Stomach (tissue), 4 donors: ENCODE data around the gene ZNF816.

Source experiments
- EP300 ChIP-seq: sonication (generic); formaldehyde crosslinking; IDR thresholded peaks from one replicate; pipeline ENCODE4 v1.6.1; 2017; ENCODE audit warnings: antibody characterized with exemption
- POLR2A ChIP-seq, 4 donors: fragments of 450-650 bp; IDR thresholded peaks; one replicate each; pipeline ENCODE4 v1.6.1; 2016; ENCODE audit warnings: antibody characterized with exemption in 4 of 4, control low read depth in 2 of 4, mild to moderate bottlenecking in 1 of 4, moderate library complexity in 1 of 4
- POLR2AphosphoS5 ChIP-seq, 3 donors: sonication (generic); formaldehyde crosslinking; IDR thresholded peaks; one replicate each; pipeline ENCODE4 v1.6.1; 2016; ENCODE audit warnings: antibody characterized with exemption in 3 of 3
- TF ChIP-seq, protein P1 (sequence below), 7 experiments: fragments of 450-650 bp in 4 of 7; fragments of 200-600 bp in 3 of 7; sonication (generic) in 3 of 7; IDR thresholded peaks; one replicate each; pipeline ENCODE4 v1.5.1; 2016 to 2019; ENCODE audit warnings: antibody characterized with exemption in 7 of 7, control low read depth in 2 of 7, mild to moderate bottlenecking in 1 of 7

DNA sequence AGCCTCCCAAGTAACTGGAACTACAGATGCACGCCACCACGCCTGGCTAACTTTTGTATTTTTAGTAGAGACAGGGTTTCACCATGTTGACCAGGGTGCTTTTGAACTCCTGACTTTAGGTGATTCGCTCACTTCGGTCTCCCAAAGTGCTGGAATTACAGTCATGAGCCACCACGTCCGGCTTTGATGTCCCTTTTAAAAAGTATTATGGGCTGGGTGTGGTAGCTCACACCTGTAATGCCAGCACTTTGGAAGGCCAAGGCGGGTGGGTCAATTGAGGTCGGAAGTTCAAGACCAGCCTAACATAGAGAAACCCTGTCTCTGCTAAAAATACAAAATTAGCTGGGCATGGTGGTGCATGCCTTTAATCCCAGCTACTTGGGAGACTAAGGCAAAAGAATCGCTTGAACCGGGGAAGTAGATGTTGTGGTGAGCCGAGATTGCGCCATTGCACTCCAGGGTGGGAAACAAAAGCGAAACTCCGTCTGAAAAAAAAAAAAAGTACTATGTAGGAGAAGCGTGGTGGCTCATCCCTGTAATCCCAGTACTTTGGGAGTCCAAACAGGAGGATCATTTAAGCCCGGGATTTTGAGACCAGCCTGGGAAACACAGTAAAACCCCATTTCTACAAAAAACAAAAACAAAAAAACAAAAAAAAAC is 28.2 kb upstream of the ZNF816 start:
- TF ChIP-seq, protein P1, sequence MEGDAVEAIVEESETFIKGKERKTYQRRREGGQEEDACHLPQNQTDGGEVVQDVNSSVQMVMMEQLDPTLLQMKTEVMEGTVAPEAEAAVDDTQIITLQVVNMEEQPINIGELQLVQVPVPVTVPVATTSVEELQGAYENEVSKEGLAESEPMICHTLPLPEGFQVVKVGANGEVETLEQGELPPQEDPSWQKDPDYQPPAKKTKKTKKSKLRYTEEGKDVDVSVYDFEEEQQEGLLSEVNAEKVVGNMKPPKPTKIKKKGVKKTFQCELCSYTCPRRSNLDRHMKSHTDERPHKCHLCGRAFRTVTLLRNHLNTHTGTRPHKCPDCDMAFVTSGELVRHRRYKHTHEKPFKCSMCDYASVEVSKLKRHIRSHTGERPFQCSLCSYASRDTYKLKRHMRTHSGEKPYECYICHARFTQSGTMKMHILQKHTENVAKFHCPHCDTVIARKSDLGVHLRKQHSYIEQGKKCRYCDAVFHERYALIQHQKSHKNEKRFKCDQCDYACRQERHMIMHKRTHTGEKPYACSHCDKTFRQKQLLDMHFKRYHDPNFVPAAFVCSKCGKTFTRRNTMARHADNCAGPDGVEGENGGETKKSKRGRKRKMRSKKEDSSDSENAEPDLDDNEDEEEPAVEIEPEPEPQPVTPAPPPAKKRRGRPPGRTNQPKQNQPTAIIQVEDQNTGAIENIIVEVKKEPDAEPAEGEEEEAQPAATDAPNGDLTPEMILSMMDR (IDR thresholded peaks at IDR 0.05): no peak
- no peak for TF ChIP-seq EP300
- TF ChIP-seq POLR2A (IDR thresholded peaks at IDR 0.05): no peak
- no peak for TF ChIP-seq POLR2AphosphoS5 (IDR thresholded peaks at IDR 0.05)
